Keratinocyte (primary cell): ENCODE measurements around the gene TNS3.

Experiments used
- CTCF ChIP-seq, 3 experiments: IDR thresholded peaks in 1 of 3; conservative IDR thresholded peaks in 1 of 3; optimal IDR thresholded peaks in 1 of 3; 2 replicates in 2 of 3; 3 replicates in 1 of 3; pipeline versions ENCODE3 to v1.5.1; 2011; ENCODE audit warnings: low read length in 3 of 3, mild to moderate bottlenecking in 3 of 3, moderate library complexity in 2 of 3, control low read depth in 1 of 3, inconsistent platforms in 1 of 3; ENCODE audit not compliant: insufficient read depth in 2 of 3; ENCODE audit errors: extremely low read depth in 1 of 3
- EZH2 ChIP-seq: IDR thresholded peaks from one replicate; pipeline ENCODE4 v1.6.1; 2012; ENCODE audit warnings: inconsistent platforms, mild to moderate bottlenecking, low read length, moderate library complexity

GRCh38 chr7:47376991-47377616 is 204.8 kb downstream of the TNS3 start:
- no peak for TF ChIP-seq CTCF (optimal IDR thresholded peaks at IDR 0.05 in 1 of 3, IDR thresholded peaks at IDR 0.05 in 1 of 3, conservative IDR thresholded peaks at IDR 0.05 in 1 of 3; ENCODE audit: extremely low read depth in 1 of 3, insufficient read depth in 2 of 3, low read length in 3 of 3)
- no peak for TF ChIP-seq EZH2
